ENCODE results near the gene FSTL5. TPM values are rescaled to one million over a fixed set of nuclear protein-coding genes. Genes with fewer than 3 reads are reported as not detected.

The FSTL5 gene
- total RNA-seq, 4 donors from 2014 or later = not detected

DNA sequence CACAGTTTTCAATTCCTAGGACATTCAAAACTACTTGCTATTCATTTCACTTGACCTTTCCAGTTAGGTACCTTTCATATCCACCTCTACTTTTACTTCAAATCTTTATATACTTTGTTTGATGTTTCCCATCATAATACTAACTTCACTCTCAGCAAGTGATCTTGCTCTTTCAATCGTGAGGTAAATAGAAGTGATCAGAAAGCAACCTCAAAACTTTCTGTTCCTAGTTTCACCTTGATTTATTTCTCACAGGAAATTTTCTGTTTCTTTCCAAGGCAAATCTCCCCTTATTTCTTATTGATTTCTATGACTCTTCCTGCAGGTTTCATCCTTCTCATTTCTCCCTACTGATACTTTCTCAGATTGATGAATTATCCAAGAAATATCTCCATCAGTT is 623.5 kb downstream of the FSTL5 start:
- no peak for ATAC-seq
- in situ Hi-C loops (cut with MboI; ENCODE audit: low sequenced_read_pairs in 4 of 4) (no loop called here), intact Hi-C loops (cut with DNase I; ENCODE audit: low total_unique reads) (no loop called here)

DNA sequence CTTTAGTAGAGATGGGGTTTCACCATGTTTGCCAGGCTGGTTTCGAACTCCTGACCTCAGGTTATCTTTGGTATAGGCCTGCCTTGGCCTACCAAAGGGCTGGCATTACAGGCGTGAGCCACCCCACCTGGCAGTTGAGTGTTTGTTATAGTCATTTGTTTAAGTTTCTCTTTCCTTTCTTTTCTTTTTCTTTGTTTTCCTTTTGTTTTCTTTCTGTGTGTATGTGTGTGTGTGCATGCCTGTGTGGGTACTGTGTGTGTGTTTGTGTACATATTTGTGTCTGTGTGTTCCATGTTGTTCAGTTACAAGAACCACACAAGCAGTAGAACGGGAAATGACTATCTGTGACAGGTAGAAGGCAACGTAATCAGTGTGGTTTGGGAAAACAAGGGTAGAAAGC is 624.9 kb downstream of the FSTL5 start:
- intact Hi-C loops (cut with DNase I; ENCODE audit: low total_unique reads) (no loop called here), in situ Hi-C loops (cut with MboI; ENCODE audit: low sequenced_read_pairs in 4 of 4) (no loop called here)
- no peak for TF ChIP-seq CTCF (IDR thresholded peaks at IDR 0.05 in 4 of 5, conservative IDR thresholded peaks at IDR 0.05 in 1 of 5)
- no peak for TF ChIP-seq POLR2A (IDR thresholded peaks at IDR 0.05)
- Histone ChIP-seq H3K9me3 (no peaks in the 10 kb centered on the region), H3K4me3 (no peak overlapping the region), H3K4me1 (no peaks in the 10 kb centered on the region), H3K36me3 (no peaks in the 10 kb centered on the region), H3K27ac (no peak overlapping the region), H3K27me3 (no peaks in the 10 kb centered on the region)
- DNase-seq (no peak), ATAC-seq (no peak)

More for the DNA sequence above, 623.5 kb downstream of the FSTL5 start:
- no peak for DNase-seq
- H3K27ac ChIP-seq = no peak overlapping the region
- no peak for TF ChIP-seq CTCF (IDR thresholded peaks at IDR 0.05 in 4 of 5, conservative IDR thresholded peaks at IDR 0.05 in 1 of 5)
- TF ChIP-seq POLR2A (IDR thresholded peaks at IDR 0.05) = no peak
- H3K4me3 ChIP-seq = no peak overlapping the region
- no peaks in the 10 kb centered on the region for H3K9me3 ChIP-seq
- H3K4me1 ChIP-seq = no peaks in the 10 kb centered on the region
- no peaks in the 10 kb centered on the region for H3K36me3 ChIP-seq
- no peaks in the 10 kb centered on the region for H3K27me3 ChIP-seq

- no peak overlapping the region for H3K27ac ChIP-seq
- intact Hi-C loops (cut with DNase I; ENCODE audit: low total_unique reads) = no loop called here
- no peaks in the 10 kb centered on the region for H3K9me3 ChIP-seq
- no peaks in the 10 kb centered on the region for H3K27me3 ChIP-seq
- no peak overlapping the region for H3K4me3 ChIP-seq
- DNase-seq = no peak
- H3K4me1 ChIP-seq = no peaks in the 10 kb centered on the region
- H3K36me3 ChIP-seq = no peaks in the 10 kb centered on the region
- no peak for TF ChIP-seq CTCF (IDR thresholded peaks at IDR 0.05 in 4 of 5, conservative IDR thresholded peaks at IDR 0.05 in 1 of 5)
- no peak for TF ChIP-seq POLR2A (IDR thresholded peaks at IDR 0.05)
- ATAC-seq = no peak
- in situ Hi-C loops (cut with MboI; ENCODE audit: low sequenced_read_pairs in 4 of 4) = no loop called here
Observed at GRCh38 chr4:161530710-161531109, 633.1 kb downstream of the FSTL5 start.

- H3K4me3 ChIP-seq = no peak overlapping the region
- ATAC-seq (no peak), DNase-seq (no peak)
- no peaks in the 10 kb centered on the region for H3K9me3 ChIP-seq
- in situ Hi-C loops (cut with MboI; ENCODE audit: low sequenced_read_pairs in 4 of 4) (no loop called here), intact Hi-C loops (cut with DNase I; ENCODE audit: low total_unique reads) (no loop called here)
- no peaks in the 10 kb centered on the region for H3K27me3 ChIP-seq
- H3K36me3 ChIP-seq = no peaks in the 10 kb centered on the region
- TF ChIP-seq CTCF (IDR thresholded peaks at IDR 0.05 in 4 of 5, conservative IDR thresholded peaks at IDR 0.05 in 1 of 5) (no peak), POLR2A (IDR thresholded peaks at IDR 0.05) (no peak)
- H3K27ac ChIP-seq = no peak overlapping the region
- no peaks in the 10 kb centered on the region for H3K4me1 ChIP-seq
Observed at GRCh38 chr4:161525121-161525520, 638.7 kb downstream of the FSTL5 start.

DNA sequence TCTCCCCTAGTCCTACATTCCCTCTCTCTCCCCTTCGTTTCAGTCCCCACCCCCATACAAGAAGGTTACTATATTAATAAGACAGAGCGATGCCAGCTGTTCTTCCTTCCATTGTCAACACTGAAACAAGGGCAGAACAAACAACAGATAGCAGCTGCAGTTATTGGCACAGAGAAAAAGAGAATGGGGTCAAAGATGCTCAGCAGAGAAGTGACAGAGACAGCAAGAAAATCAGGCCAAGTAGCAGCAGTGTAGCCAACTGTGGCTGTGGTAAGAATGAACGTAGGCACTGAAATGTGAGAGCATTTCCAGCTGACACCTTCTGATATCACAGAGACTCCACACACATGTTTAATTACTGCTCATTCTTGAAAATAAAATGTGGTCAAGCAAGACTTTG is 641.8 kb downstream of the FSTL5 start:
- Histone ChIP-seq H3K4me1 (no peaks in the 10 kb centered on the region), H3K27ac (no peak overlapping the region), H3K9me3 (no peaks in the 10 kb centered on the region), H3K36me3 (no peaks in the 10 kb centered on the region), H3K4me3 (no peak overlapping the region), H3K27me3 (no peaks in the 10 kb centered on the region)
- DNase-seq (no peak), ATAC-seq (no peak)
- no peak for TF ChIP-seq POLR2A (IDR thresholded peaks at IDR 0.05)
- TF ChIP-seq CTCF (IDR thresholded peaks at IDR 0.05 in 4 of 5, conservative IDR thresholded peaks at IDR 0.05 in 1 of 5) = no peak
- in situ Hi-C loops (cut with MboI; ENCODE audit: low sequenced_read_pairs in 4 of 4) = no loop called here
- intact Hi-C loops (cut with DNase I; ENCODE audit: low total_unique reads) = no loop called here
